GM23338 (cell line): ENCODE results near the gene AGPAT3. TPM values are rescaled to one million over a fixed set of nuclear protein-coding genes. Genes with fewer than 3 reads are reported as not detected.
A peak's percentile ranks its signal among the peaks of the same experiment; 100 is the strongest.

Experiments used
- ATAC-seq: fragments of 200-7000 bp; cut with Tn5 transposase; 3 replicates; pipeline ENCODE4 v1.9.1; 2020
- DNase-seq: peaks from one replicate; pipeline ENCODE4 v3.0.0-alpha.2; 2015; ENCODE audit warnings: low spot score
- H2AFZ ChIP-seq: fragments of 200-600 bp; sonication (generic); 2 replicates; pipeline ENCODE4 v1.8.0; 2016; ENCODE audit warnings: antibody characterized with exemption, mild to moderate bottlenecking, moderate library complexity
- H3F3A ChIP-seq: fragments of 200-600 bp; sonication (generic); replicated peaks from 2 replicates; pipeline ENCODE4 v1.8.0; 2017; ENCODE audit warnings: antibody characterized with exemption, mixed run types, low read depth
- H3K27ac ChIP-seq: fragments of 200-600 bp; sonication (generic); 2 replicates; pipeline ENCODE4 v1.6.1; 2016; ENCODE audit warnings: low read depth
- H3K27me3 ChIP-seq: fragments of 200-600 bp; sonication (generic); 2 replicates; pipeline ENCODE4 v1.8.0; 2016; ENCODE audit warnings: mild to moderate bottlenecking, mixed run types, moderate library complexity; ENCODE audit not compliant: insufficient read depth
- H3K36me3 ChIP-seq: fragments of 200-600 bp; sonication (generic); 2 replicates; pipeline ENCODE4 v1.8.0; 2016; ENCODE audit warnings: mild to moderate bottlenecking; ENCODE audit not compliant: insufficient read depth
- H3K4me1 ChIP-seq: fragments of 200-600 bp; sonication (generic); 2 replicates; pipeline ENCODE4 v1.8.0; 2016; ENCODE audit warnings: mild to moderate bottlenecking, moderate library complexity; ENCODE audit not compliant: insufficient read depth
- H3K4me2 ChIP-seq: fragments of 200-600 bp; sonication (generic); 2 replicates; pipeline ENCODE4 v1.7.1; 2017; ENCODE audit warnings: mixed run types
- H3K4me3 ChIP-seq: fragments of 200-600 bp; sonication (generic); 2 replicates; pipeline ENCODE4 v1.6.1; 2016; ENCODE audit warnings: mixed run types
- H3K79me2 ChIP-seq: fragments of 200-600 bp; sonication (generic); replicated peaks from 2 replicates; pipeline ENCODE4 v1.8.0; 2017; ENCODE audit warnings: mild to moderate bottlenecking; ENCODE audit not compliant: insufficient read depth
- H3K9me2 ChIP-seq: fragments of 200-600 bp; sonication (generic); 2 replicates; pipeline ENCODE4 v1.8.0; 2017; ENCODE audit not compliant: insufficient read depth
- H4K20me1 ChIP-seq: fragments of 200-600 bp; sonication (generic); replicated peaks from 2 replicates; pipeline ENCODE4 v1.8.0; 2017; ENCODE audit warnings: mild to moderate bottlenecking; ENCODE audit not compliant: insufficient read depth
- H3K27ac Mint-ChIP-seq: 2 replicates; pipeline ENCODE4 v1.8.0; 2020; ENCODE audit warnings: inconsistent platforms, mild to moderate bottlenecking, moderate library complexity, mixed read lengths
- H3K27me3 Mint-ChIP-seq: 3 replicates; pipeline ENCODE4 v1.8.0; 2022; ENCODE audit warnings: low read depth, mild to moderate bottlenecking, moderate library complexity, mixed read lengths, inconsistent platforms; ENCODE audit not compliant: insufficient read depth, poor library complexity
- H3K36me3 Mint-ChIP-seq: 3 replicates; pipeline ENCODE4 v1.8.0; 2021; ENCODE audit warnings: low read depth, mild to moderate bottlenecking, inconsistent platforms, moderate library complexity, mixed read lengths
- H3K4me1 Mint-ChIP-seq: 3 replicates; pipeline ENCODE4 v1.8.0; 2020; ENCODE audit warnings: mild to moderate bottlenecking, inconsistent platforms, mixed read lengths
- H3K4me3 Mint-ChIP-seq: 3 replicates; pipeline ENCODE4 v1.8.0; 2021; ENCODE audit warnings: moderate library complexity, mild to moderate bottlenecking, inconsistent platforms, mixed read lengths
- H3K9me3 Mint-ChIP-seq: 3 replicates; pipeline ENCODE4 v1.8.0; 2020; ENCODE audit warnings: moderate library complexity, mild to moderate bottlenecking, inconsistent platforms, mixed read lengths
- CREB1 ChIP-seq: fragments of 250-450 bp; sonication (Bioruptor Pico); IDR thresholded peaks from 2 replicates; pipeline ENCODE4 v1.5.0; 2020; ENCODE audit warnings: low read depth, mild to moderate bottlenecking, moderate library complexity
- EZH2 ChIP-seq: fragments of 200-600 bp; sonication (generic); IDR thresholded peaks from one replicate; pipeline ENCODE4 v1.8.0; 2017; ENCODE audit warnings: antibody characterized with exemption, mild to moderate bottlenecking, low read depth; ENCODE audit not compliant: unreplicated experiment
- EZH2phosphoT487 ChIP-seq: fragments of 200-600 bp; sonication (generic); IDR thresholded peaks from one replicate; pipeline ENCODE4 v1.8.1; 2018; ENCODE audit warnings: antibody characterized with exemption; ENCODE audit not compliant: unreplicated experiment
- JUNB ChIP-seq: IDR thresholded peaks from one replicate; pipeline ENCODE4 v1.6.1; 2016; ENCODE audit warnings: antibody characterized with exemption; ENCODE audit not compliant: unreplicated experiment
- NANOG ChIP-seq: IDR thresholded peaks from 2 replicates; pipeline ENCODE4 v1.6.1; 2016; ENCODE audit warnings: antibody characterized with exemption, borderline replicate concordance
- POLR2AphosphoS5 ChIP-seq: IDR thresholded peaks from 2 replicates; pipeline ENCODE4 v1.6.1; 2016; ENCODE audit warnings: antibody characterized with exemption, low read depth
- STAT1 ChIP-seq: IDR thresholded peaks from one replicate; pipeline ENCODE4 v1.6.1; 2016; ENCODE audit warnings: antibody characterized with exemption; ENCODE audit not compliant: unreplicated experiment
- ZNF114 ChIP-seq: fragments of 250-450 bp; sonication (Bioruptor Pico); IDR thresholded peaks from 2 replicates; pipeline ENCODE4 v1.5.0; 2020; ENCODE audit warnings: mild to moderate bottlenecking, moderate library complexity
- ZNF331 ChIP-seq: fragments of 250-450 bp; sonication (Bioruptor Pico); IDR thresholded peaks from 2 replicates; pipeline ENCODE4 v1.5.0; 2020; ENCODE audit warnings: low read depth, mild to moderate bottlenecking, moderate library complexity
- polyA plus RNA-seq: library from polyadenylated mRNA; unstranded; fragments of >200 nt; fragmentation: Nextera tagmentation; extraction: Ambion mirVana; gene quantifications from 2 replicates; pipeline ENCODE4 v1.2.1, GENCODE V29; 2016
- total RNA-seq: library from RNA; depleted of rRNA; stranded (reverse); fragments of >200 nt; shearing (Covaris generic); gene quantifications from 2 replicates; pipeline ENCODE4 v1.2.3, GENCODE V29; 2014
- TF ChIP-seq, protein P1 (sequence below): IDR thresholded peaks from 2 replicates; pipeline ENCODE4 v1.6.1; 2016; ENCODE audit warnings: antibody characterized with exemption
- TF ChIP-seq, protein P2 (sequence below), 2 experiments: fragments of 200-600 bp in 1 of 2; sonication (generic) in 1 of 2; conservative IDR thresholded peaks; 2 replicates each; pipeline versions ENCODE4 v1.5.1 to v1.6.1; 2016 to 2017; ENCODE audit warnings: antibody characterized with exemption in 2 of 2, low read depth in 2 of 2, mild to moderate bottlenecking in 2 of 2, moderate library complexity in 1 of 2
- TF ChIP-seq, protein P3 (sequence below): fragments of 250-450 bp; sonication (Bioruptor Pico); IDR thresholded peaks from 2 replicates; pipeline ENCODE4 v1.5.0; 2020; ENCODE audit warnings: mild to moderate bottlenecking, moderate library complexity
- TF ChIP-seq, protein P4 (sequence below): IDR thresholded peaks from one replicate; pipeline ENCODE4 v1.6.1; 2018; ENCODE audit warnings: antibody characterized with exemption; ENCODE audit not compliant: unreplicated experiment

The AGPAT3 gene
- total and polyA plus RNA-seq, 2 experiments from 2014 or later, result 2.1 to 6.1 TPM

- H3K27ac ChIP-seq, result 0 out of 2 replicates have a peak overlapping the region, but pooled peaks have one; percentile 19
- no peaks in the 10 kb centered on the region for H3K9me2 ChIP-seq
- no peak overlapping the region for H3K4me3 ChIP-seq
- Mint-ChIP-seq H3K4me1 (peaks cover 9% of the 10 kb centered on the region), H3K27ac (no peak overlapping the region), H3K36me3 (no peaks in the 10 kb centered on the region), H3K4me3 (no peak overlapping the region), H3K27me3 (peaks cover 20% of the 10 kb centered on the region), H3K9me3 (no peaks in the 10 kb centered on the region)
- no peaks in the 10 kb centered on the region for H3K27me3 ChIP-seq
- H3K4me1 ChIP-seq, result no peaks in the 10 kb centered on the region; the same call in 1 of the 2 replicates
- no peak for TF ChIP-seq STAT1
- no peak for TF ChIP-seq EZH2
- TF ChIP-seq CREB1, result no peak
- TF ChIP-seq, protein P1, sequence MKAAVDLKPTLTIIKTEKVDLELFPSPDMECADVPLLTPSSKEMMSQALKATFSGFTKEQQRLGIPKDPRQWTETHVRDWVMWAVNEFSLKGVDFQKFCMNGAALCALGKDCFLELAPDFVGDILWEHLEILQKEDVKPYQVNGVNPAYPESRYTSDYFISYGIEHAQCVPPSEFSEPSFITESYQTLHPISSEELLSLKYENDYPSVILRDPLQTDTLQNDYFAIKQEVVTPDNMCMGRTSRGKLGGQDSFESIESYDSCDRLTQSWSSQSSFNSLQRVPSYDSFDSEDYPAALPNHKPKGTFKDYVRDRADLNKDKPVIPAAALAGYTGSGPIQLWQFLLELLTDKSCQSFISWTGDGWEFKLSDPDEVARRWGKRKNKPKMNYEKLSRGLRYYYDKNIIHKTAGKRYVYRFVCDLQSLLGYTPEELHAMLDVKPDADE, result no peak
- TF ChIP-seq ZNF331 (CRISPR knock-in tag), result no peak
- no peak for TF ChIP-seq ZNF114 (CRISPR knock-in tag)
- TF ChIP-seq, protein P2, sequence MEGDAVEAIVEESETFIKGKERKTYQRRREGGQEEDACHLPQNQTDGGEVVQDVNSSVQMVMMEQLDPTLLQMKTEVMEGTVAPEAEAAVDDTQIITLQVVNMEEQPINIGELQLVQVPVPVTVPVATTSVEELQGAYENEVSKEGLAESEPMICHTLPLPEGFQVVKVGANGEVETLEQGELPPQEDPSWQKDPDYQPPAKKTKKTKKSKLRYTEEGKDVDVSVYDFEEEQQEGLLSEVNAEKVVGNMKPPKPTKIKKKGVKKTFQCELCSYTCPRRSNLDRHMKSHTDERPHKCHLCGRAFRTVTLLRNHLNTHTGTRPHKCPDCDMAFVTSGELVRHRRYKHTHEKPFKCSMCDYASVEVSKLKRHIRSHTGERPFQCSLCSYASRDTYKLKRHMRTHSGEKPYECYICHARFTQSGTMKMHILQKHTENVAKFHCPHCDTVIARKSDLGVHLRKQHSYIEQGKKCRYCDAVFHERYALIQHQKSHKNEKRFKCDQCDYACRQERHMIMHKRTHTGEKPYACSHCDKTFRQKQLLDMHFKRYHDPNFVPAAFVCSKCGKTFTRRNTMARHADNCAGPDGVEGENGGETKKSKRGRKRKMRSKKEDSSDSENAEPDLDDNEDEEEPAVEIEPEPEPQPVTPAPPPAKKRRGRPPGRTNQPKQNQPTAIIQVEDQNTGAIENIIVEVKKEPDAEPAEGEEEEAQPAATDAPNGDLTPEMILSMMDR (conservative IDR thresholded peaks at IDR 0.05; ENCODE audit: low read depth in 2 of 2), result no peak
- TF ChIP-seq NANOG, result no peak
- TF ChIP-seq, protein P3, sequence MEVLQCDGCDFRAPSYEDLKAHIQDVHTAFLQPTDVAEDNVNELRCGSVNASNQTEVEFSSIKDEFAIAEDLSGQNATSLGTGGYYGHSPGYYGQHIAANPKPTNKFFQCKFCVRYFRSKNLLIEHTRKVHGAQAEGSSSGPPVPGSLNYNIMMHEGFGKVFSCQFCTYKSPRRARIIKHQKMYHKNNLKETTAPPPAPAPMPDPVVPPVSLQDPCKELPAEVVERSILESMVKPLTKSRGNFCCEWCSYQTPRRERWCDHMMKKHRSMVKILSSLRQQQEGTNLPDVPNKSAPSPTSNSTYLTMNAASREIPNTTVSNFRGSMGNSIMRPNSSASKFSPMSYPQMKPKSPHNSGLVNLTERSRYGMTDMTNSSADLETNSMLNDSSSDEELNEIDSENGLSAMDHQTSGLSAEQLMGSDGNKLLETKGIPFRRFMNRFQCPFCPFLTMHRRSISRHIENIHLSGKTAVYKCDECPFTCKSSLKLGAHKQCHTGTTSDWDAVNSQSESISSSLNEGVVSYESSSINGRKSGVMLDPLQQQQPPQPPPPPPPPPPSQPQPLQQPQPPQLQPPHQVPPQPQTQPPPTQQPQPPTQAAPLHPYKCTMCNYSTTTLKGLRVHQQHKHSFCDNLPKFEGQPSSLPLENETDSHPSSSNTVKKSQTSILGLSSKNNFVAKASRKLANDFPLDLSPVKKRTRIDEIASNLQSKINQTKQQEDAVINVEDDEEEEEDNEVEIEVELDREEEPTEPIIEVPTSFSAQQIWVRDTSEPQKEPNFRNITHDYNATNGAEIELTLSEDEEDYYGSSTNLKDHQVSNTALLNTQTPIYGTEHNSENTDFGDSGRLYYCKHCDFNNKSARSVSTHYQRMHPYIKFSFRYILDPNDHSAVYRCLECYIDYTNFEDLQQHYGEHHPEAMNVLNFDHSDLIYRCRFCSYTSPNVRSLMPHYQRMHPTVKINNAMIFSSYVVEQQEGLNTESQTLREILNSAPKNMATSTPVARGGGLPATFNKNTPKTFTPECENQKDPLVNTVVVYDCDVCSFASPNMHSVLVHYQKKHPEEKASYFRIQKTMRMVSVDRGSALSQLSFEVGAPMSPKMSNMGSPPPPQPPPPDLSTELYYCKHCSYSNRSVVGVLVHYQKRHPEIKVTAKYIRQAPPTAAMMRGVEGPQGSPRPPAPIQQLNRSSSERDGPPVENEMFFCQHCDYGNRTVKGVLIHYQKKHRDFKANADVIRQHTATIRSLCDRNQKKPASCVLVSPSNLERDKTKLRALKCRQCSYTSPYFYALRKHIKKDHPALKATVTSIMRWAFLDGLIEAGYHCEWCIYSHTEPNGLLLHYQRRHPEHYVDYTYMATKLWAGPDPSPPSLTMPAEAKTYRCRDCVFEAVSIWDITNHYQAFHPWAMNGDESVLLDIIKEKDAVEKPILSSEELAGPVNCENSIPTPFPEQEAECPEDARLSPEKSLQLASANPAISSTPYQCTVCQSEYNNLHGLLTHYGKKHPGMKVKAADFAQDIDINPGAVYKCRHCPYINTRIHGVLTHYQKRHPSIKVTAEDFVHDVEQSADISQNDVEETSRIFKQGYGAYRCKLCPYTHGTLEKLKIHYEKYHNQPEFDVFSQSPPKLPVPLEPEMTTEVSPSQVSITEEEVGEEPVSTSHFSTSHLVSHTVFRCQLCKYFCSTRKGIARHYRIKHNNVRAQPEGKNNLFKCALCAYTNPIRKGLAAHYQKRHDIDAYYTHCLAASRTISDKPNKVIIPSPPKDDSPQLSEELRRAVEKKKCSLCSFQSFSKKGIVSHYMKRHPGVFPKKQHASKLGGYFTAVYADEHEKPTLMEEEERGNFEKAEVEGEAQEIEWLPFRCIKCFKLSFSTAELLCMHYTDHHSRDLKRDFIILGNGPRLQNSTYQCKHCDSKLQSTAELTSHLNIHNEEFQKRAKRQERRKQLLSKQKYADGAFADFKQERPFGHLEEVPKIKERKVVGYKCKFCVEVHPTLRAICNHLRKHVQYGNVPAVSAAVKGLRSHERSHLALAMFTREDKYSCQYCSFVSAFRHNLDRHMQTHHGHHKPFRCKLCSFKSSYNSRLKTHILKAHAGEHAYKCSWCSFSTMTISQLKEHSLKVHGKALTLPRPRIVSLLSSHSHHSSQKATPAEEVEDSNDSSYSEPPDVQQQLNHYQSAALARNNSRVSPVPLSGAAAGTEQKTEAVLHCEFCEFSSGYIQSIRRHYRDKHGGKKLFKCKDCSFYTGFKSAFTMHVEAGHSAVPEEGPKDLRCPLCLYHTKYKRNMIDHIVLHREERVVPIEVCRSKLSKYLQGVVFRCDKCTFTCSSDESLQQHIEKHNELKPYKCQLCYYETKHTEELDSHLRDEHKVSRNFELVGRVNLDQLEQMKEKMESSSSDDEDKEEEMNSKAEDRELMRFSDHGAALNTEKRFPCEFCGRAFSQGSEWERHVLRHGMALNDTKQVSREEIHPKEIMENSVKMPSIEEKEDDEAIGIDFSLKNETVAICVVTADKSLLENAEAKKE (CRISPR knock-in tag), result no peak
- TF ChIP-seq, protein P4, sequence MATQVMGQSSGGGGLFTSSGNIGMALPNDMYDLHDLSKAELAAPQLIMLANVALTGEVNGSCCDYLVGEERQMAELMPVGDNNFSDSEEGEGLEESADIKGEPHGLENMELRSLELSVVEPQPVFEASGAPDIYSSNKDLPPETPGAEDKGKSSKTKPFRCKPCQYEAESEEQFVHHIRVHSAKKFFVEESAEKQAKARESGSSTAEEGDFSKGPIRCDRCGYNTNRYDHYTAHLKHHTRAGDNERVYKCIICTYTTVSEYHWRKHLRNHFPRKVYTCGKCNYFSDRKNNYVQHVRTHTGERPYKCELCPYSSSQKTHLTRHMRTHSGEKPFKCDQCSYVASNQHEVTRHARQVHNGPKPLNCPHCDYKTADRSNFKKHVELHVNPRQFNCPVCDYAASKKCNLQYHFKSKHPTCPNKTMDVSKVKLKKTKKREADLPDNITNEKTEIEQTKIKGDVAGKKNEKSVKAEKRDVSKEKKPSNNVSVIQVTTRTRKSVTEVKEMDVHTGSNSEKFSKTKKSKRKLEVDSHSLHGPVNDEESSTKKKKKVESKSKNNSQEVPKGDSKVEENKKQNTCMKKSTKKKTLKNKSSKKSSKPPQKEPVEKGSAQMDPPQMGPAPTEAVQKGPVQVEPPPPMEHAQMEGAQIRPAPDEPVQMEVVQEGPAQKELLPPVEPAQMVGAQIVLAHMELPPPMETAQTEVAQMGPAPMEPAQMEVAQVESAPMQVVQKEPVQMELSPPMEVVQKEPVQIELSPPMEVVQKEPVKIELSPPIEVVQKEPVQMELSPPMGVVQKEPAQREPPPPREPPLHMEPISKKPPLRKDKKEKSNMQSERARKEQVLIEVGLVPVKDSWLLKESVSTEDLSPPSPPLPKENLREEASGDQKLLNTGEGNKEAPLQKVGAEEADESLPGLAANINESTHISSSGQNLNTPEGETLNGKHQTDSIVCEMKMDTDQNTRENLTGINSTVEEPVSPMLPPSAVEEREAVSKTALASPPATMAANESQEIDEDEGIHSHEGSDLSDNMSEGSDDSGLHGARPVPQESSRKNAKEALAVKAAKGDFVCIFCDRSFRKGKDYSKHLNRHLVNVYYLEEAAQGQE, result no peak
- TF ChIP-seq POLR2AphosphoS5, result no peak
- TF ChIP-seq JUNB, result no peak
- TF ChIP-seq EZH2phosphoT487, result no peak
- DNase-seq, result no peak
- no peaks in the 10 kb centered on the region for H3F3A ChIP-seq
- H3K36me3 ChIP-seq, result no peaks in the 10 kb centered on the region
- no peak overlapping the region for H3K4me2 ChIP-seq
- no peak for ATAC-seq
- no peaks in the 10 kb centered on the region for H4K20me1 ChIP-seq
- no peaks in the 10 kb centered on the region for H3K79me2 ChIP-seq
- H2AFZ ChIP-seq, result no peak overlapping the region
Observed at GRCh38 chr21:43936247-43936967, 71.4 kb downstream of the AGPAT3 start.
